Neuronal stem cell (in vitro differentiated cells): ENCODE measurements around the gene TMCC1.
"Not testable (repeated sequence)": the region's sequence is repeated elsewhere in the genome, so short reads cannot be mapped to it uniquely, and the experiment has no call there.

Source experiments
- DNase-seq: peaks from one replicate; pipeline ENCODE4 v3.0.0-alpha.2; 2013; ENCODE audit warnings: low spot score
- H2AFZ ChIP-seq: one replicate; pipeline ENCODE4 v1.6.1; 2013; ENCODE audit warnings: mild to moderate bottlenecking, low read length, inconsistent platforms
- H2AK5ac ChIP-seq: 2 replicates; pipeline ENCODE4 v1.6.1; 2013; ENCODE audit warnings: low read depth, mild to moderate bottlenecking, inconsistent platforms, low read length, moderate library complexity, mixed read lengths
- H2BK120ac ChIP-seq: 2 replicates; pipeline ENCODE4 v1.6.1; 2013; ENCODE audit warnings: low read depth, mild to moderate bottlenecking, inconsistent platforms, low read length, moderate library complexity, mixed read lengths
- H2BK12ac ChIP-seq: one replicate; pipeline ENCODE4 v1.6.1; 2013; ENCODE audit warnings: low read length, inconsistent platforms
- H2BK15ac ChIP-seq: 2 replicates; pipeline ENCODE4 v1.6.1; 2013; ENCODE audit warnings: mild to moderate bottlenecking, low read length, inconsistent platforms, mixed read lengths
- H2BK5ac ChIP-seq: one replicate; pipeline ENCODE4 v1.6.1; 2013; ENCODE audit warnings: inconsistent platforms, mild to moderate bottlenecking, low read length, moderate library complexity
- H3K14ac ChIP-seq: one replicate; pipeline ENCODE4 v1.6.1; 2013; ENCODE audit warnings: low read length, inconsistent platforms
- H3K18ac ChIP-seq: 2 replicates; pipeline ENCODE4 v1.6.1; 2013; ENCODE audit warnings: low read length, inconsistent platforms
- H3K23ac ChIP-seq: 2 replicates; pipeline ENCODE4 v1.6.1; 2013; ENCODE audit warnings: low read depth, mild to moderate bottlenecking, mixed read lengths, low read length, inconsistent platforms; ENCODE audit not compliant: poor library complexity
- H3K27ac ChIP-seq: replicated peaks from 3 replicates; pipeline ENCODE4 v1.5.1; 2013; ENCODE audit warnings: low read length, inconsistent platforms
- H3K27me3 ChIP-seq, 3 experiments: 2 replicates each; pipeline ENCODE4 v1.6.1; 2013; ENCODE audit warnings: low read length in 3 of 3, mild to moderate bottlenecking in 2 of 3, inconsistent platforms in 1 of 3, low read depth in 1 of 3, mixed read lengths in 1 of 3, moderate library complexity in 1 of 3; ENCODE audit not compliant: control insufficient read depth in 3 of 3, insufficient read depth in 3 of 3
- H3K36me3 ChIP-seq, 2 donors: replicated peaks in 1 of 2; 2 replicates each; pipeline ENCODE4 v1.6.1; 2013; ENCODE audit warnings: low read length in 2 of 2; ENCODE audit not compliant: control insufficient read depth in 2 of 2, insufficient read depth in 2 of 2
- H3K4ac ChIP-seq: 2 replicates; pipeline ENCODE4 v1.6.1; 2013; ENCODE audit warnings: inconsistent platforms, mild to moderate bottlenecking, low read length, moderate library complexity
- H3K4me1 ChIP-seq, 2 donors: 1 replicate in 1 of 2; 2 replicates in 1 of 2; pipeline ENCODE4 v1.6.1; 2013; ENCODE audit warnings: low read length in 2 of 2, low read depth in 1 of 2; ENCODE audit not compliant: control insufficient read depth in 2 of 2, insufficient read depth in 1 of 2
- H3K4me2 ChIP-seq: one replicate; pipeline ENCODE4 v1.6.1; 2013; ENCODE audit warnings: mild to moderate bottlenecking, low read length, inconsistent platforms; ENCODE audit not compliant: insufficient read depth, poor library complexity, severe bottlenecking
- H3K4me3 ChIP-seq, 2 donors: 2 replicates each; pipeline ENCODE4 v1.5.1; 2013; ENCODE audit warnings: low read length in 2 of 2, mild to moderate bottlenecking in 2 of 2, inconsistent platforms in 1 of 2, moderate library complexity in 1 of 2
- H3K79me1 ChIP-seq: one replicate; pipeline ENCODE4 v1.6.1; 2013; ENCODE audit warnings: low read depth, mild to moderate bottlenecking, inconsistent platforms, low read length, moderate library complexity
- H3K9ac ChIP-seq: one replicate; pipeline ENCODE4 v1.6.1; 2013; ENCODE audit warnings: mild to moderate bottlenecking, low read depth, low read length, inconsistent platforms; ENCODE audit not compliant: poor library complexity
- H3K9me3 ChIP-seq, 2 donors: replicated peaks in 1 of 2; 2 replicates each; pipeline versions ENCODE3 to v1.6.1; 2013; ENCODE audit warnings: low read length in 2 of 2, mild to moderate bottlenecking in 2 of 2, inconsistent platforms in 1 of 2, low read depth in 1 of 2, mixed read lengths in 1 of 2, moderate library complexity in 1 of 2; ENCODE audit not compliant: control insufficient read depth in 2 of 2, insufficient read depth in 1 of 2
- H4K8ac ChIP-seq: one replicate; pipeline ENCODE4 v1.6.1; 2013; ENCODE audit warnings: low read depth, mild to moderate bottlenecking, inconsistent platforms, low read length, moderate library complexity
- H4K91ac ChIP-seq: one replicate; pipeline ENCODE4 v1.6.1; 2013; ENCODE audit warnings: low read length, low read depth, mild to moderate bottlenecking, inconsistent platforms; ENCODE audit not compliant: poor library complexity
- WGBS, 2 donors: extraction: QIAGEN DNeasy Blood & Tissue Kit; methylation state at CpG; one replicate each; pipeline ENCODE4 v1.1.7; 2013; ENCODE audit warnings: missing lambda C conversion rate in 2 of 2, mixed read lengths in 1 of 2; ENCODE audit not compliant: insufficient read length in 2 of 2, insufficient replicate concordance in 1 of 2; ENCODE audit errors: extremely low coverage in 2 of 2; 5-methylcytosine and 5-hydroxymethylcytosine counted together

TMCC1 gene

GRCh38 chr3:129697229-129697969 is 196.1 kb downstream of the TMCC1 start:
- H3K36me3 ChIP-seq, result no peaks in the 10 kb centered on the region
- no peaks in the 10 kb centered on the region for H3K79me1 ChIP-seq
- H3K9ac ChIP-seq, result no peak overlapping the region
- DNase-seq, result no peak
- peaks cover 8 to 28% of the 10 kb centered on the region in 2 donors for H3K4me1 ChIP-seq
- H2BK120ac ChIP-seq, result no peak overlapping the region
- H2BK5ac ChIP-seq, result no peak overlapping the region
- peaks cover 5 to 26% of the 10 kb centered on the region in 2 donors for H3K9me3 ChIP-seq
- H3K4ac ChIP-seq, result no peak overlapping the region
- H2AFZ ChIP-seq, result no peak overlapping the region
- no peak overlapping the region for H3K23ac ChIP-seq
- no peak overlapping the region for H3K27ac ChIP-seq
- H3K4me2 ChIP-seq, result no peak overlapping the region
- no CpG with 5 or more reads among the region's 6 CpGs for WGBS, 2 donors
- no peak overlapping the region for H4K91ac ChIP-seq
- H2BK15ac ChIP-seq, result no peak overlapping the region
- H4K8ac ChIP-seq, result no peak overlapping the region
- H3K27me3 ChIP-seq, result no peaks in the 10 kb centered on the region
- no peak overlapping the region for H2AK5ac ChIP-seq
- no peak overlapping the region for H3K14ac ChIP-seq
- H2BK12ac ChIP-seq, result no peak overlapping the region
- H3K18ac ChIP-seq, result no peak overlapping the region
- no peak overlapping the region for H3K4me3 ChIP-seq

- H3K36me3 ChIP-seq, H3K14ac ChIP-seq, H3K27me3 ChIP-seq, H4K91ac ChIP-seq, H4K8ac ChIP-seq, H3K18ac ChIP-seq, H3K4me2 ChIP-seq, H2AK5ac ChIP-seq, H3K79me1 ChIP-seq, H2BK15ac ChIP-seq, H2AFZ ChIP-seq, H2BK5ac ChIP-seq, DNase-seq, H3K4me3 ChIP-seq, H2BK120ac ChIP-seq, H3K4ac ChIP-seq, H3K27ac ChIP-seq, H3K23ac ChIP-seq, H3K9ac ChIP-seq, H2BK12ac ChIP-seq: not testable (repeated sequence)
- no CpG with 5 or more reads among the region's 2 CpGs for WGBS, 2 donors
- Histone ChIP-seq H3K4me1 (peaks cover 8 to 26% of the 10 kb centered on the region in 2 donors), H3K9me3 (peaks cover 5 to 26% of the 10 kb centered on the region in 2 donors)
These were observed 197.1 kb downstream of the TMCC1 start for GRCh38 chr3:129696430-129696829.

- H4K91ac ChIP-seq, result no peak overlapping the region
- H3K9me3 ChIP-seq, result peaks cover 5 to 26% of the 10 kb centered on the region in 2 donors
- H2BK5ac ChIP-seq, result no peak overlapping the region
- H3K4ac ChIP-seq, result no peak overlapping the region
- H3K4me1 ChIP-seq, result peaks cover 7 to 22% of the 10 kb centered on the region in 2 donors
- no peak for DNase-seq
- no peak overlapping the region for H3K18ac ChIP-seq
- H2AFZ ChIP-seq, result no peak overlapping the region
- H3K79me1 ChIP-seq, result no peaks in the 10 kb centered on the region
- H3K27ac ChIP-seq, result no peak overlapping the region
- H2BK120ac ChIP-seq, result no peak overlapping the region
- H2BK15ac ChIP-seq, result no peak overlapping the region
- no peak overlapping the region for H4K8ac ChIP-seq
- no peak overlapping the region for H2AK5ac ChIP-seq
- H3K27me3 ChIP-seq, result no peaks in the 10 kb centered on the region
- no peak overlapping the region for H3K9ac ChIP-seq
- no peak overlapping the region for H2BK12ac ChIP-seq
- no peaks in the 10 kb centered on the region for H3K36me3 ChIP-seq
- H3K4me3 ChIP-seq, result no peak overlapping the region
- no CpG with 5 or more reads among the region's 2 CpGs for WGBS, 2 donors
- H3K23ac ChIP-seq, result no peak overlapping the region
- H3K4me2 ChIP-seq, result no peak overlapping the region
- H3K14ac ChIP-seq, result no peak overlapping the region
These were observed 198.3 kb downstream of the TMCC1 start for GRCh38 chr3:129695230-129695629.

GRCh38 chr3:129694228-129694627 is 199.3 kb downstream of the TMCC1 start:
- no CpG with 5 or more reads among the region's 5 CpGs for WGBS, 2 donors

More at GRCh38 chr3:129694228-129694627, 199.3 kb downstream of the TMCC1 start:
- Histone ChIP-seq H3K79me1 (no peaks in the 10 kb centered on the region), H2BK12ac (no peak overlapping the region), H2AFZ (no peak overlapping the region), H3K14ac (no peak overlapping the region), H2BK5ac (no peak overlapping the region), H2BK120ac (no peak overlapping the region), H3K9ac (no peak overlapping the region), H4K91ac (no peak overlapping the region), H3K27ac (no peak overlapping the region), H3K27me3 (no peaks in the 10 kb centered on the region), H3K9me3 (peaks cover 5 to 26% of the 10 kb centered on the region in 2 donors), H3K23ac (no peak overlapping the region), H2BK15ac (no peak overlapping the region), H3K36me3 (no peaks in the 10 kb centered on the region), H3K18ac (no peak overlapping the region), H3K4me2 (no peak overlapping the region), H4K8ac (no peak overlapping the region), H3K4me3 (no peak overlapping the region), H3K4me1 (peaks cover 5 to 25% of the 10 kb centered on the region in 2 donors), H2AK5ac (no peak overlapping the region), H3K4ac (no peak overlapping the region)
- no peak for DNase-seq
